ENCODE data around the gene CDK19.
A peak's percentile ranks its signal among the peaks of the same experiment; 100 is the strongest.

The CDK19 gene

GRCh38 chr6:110699780-110700179, 115.5 kb downstream of the CDK19 start:
- no peak for DNase-seq

GRCh38 chr6:110693994-110694393, 121.3 kb downstream of the CDK19 start:
- no peak for DNase-seq

GRCh38 chr6:110693296-110693695, 122.0 kb downstream of the CDK19 start:
- DNase-seq = no peak

GRCh38 chr6:110690916-110691315, 124.4 kb downstream of the CDK19 start:
- no peak for DNase-seq

GRCh38 chr6:110690106-110690654, 125.1 kb downstream of the CDK19 start:
- no peak for DNase-seq

- no peak for DNase-seq
Observed at GRCh38 chr6:110689275-110689935, 125.9 kb downstream of the CDK19 start.

GRCh38 chr6:110688661-110689268, 126.5 kb downstream of the CDK19 start:
- DNase-seq = no peak

GRCh38 chr6:110687326-110687725, 127.9 kb downstream of the CDK19 start:
- DNase-seq = no peak

- no peak for DNase-seq
Observed at GRCh38 chr6:110683241-110683640, 132.0 kb downstream of the CDK19 start.

GRCh38 chr6:110682460-110682853, 132.8 kb downstream of the CDK19 start:
- peak; percentile 67 for DNase-seq

- DNase-seq = no peak
Observed at GRCh38 chr6:110681543-110682459, 133.5 kb downstream of the CDK19 start.

- no peak for DNase-seq
Observed at GRCh38 chr6:110676396-110676795, 138.9 kb downstream of the CDK19 start.

GRCh38 chr6:110674096-110674495, 141.2 kb downstream of the CDK19 start:
- DNase-seq = no peak

- no peak for DNase-seq
Observed at GRCh38 chr6:110672122-110672521, 143.1 kb downstream of the CDK19 start.

- no peak for DNase-seq
Observed at GRCh38 chr6:110671447-110671846, 143.8 kb downstream of the CDK19 start.

- no peak for DNase-seq
Observed at GRCh38 chr6:110665600-110665999, 149.7 kb downstream of the CDK19 start.

- no peak for DNase-seq
Observed at GRCh38 chr6:110664933-110665332, 150.3 kb downstream of the CDK19 start.

- DNase-seq = no peak
Observed at GRCh38 chr6:110662490-110663211, 152.6 kb downstream of the CDK19 start.

- no peak for DNase-seq
Observed at GRCh38 chr6:110661414-110661813, 153.9 kb downstream of the CDK19 start.

- no peak for DNase-seq
Observed at GRCh38 chr6:110660066-110660655, 155.1 kb downstream of the CDK19 start.

- DNase-seq = no peak
Observed at GRCh38 chr6:110658631-110659211, 156.5 kb downstream of the CDK19 start.

GRCh38 chr6:110656492-110656891, 158.8 kb downstream of the CDK19 start:
- no peak for DNase-seq
